Common myeloid progenitor, CD34-positive (primary cell): ENCODE measurements around the gene MRPL45.

Source experiments
- CTCF ChIA-PET: fragments of 350-600 bp; sonication (Branson Sonifier 250); formaldehyde crosslinking; loops from one replicate; lab custom pipeline; 2021; ENCODE audit warnings: antibody characterized with exemption; lab: Charles Lee
- POLR2A ChIA-PET: fragments of 350-600 bp; sonication (Branson Sonifier 250); formaldehyde crosslinking; loops from one replicate; lab custom pipeline; 2021; ENCODE audit warnings: antibody characterized with exemption; lab: Charles Lee
- DNase-seq, 3 donors: peaks; one replicate each; pipeline versions ENCODE4 v3.0.0 to v3.0.0-alpha.2; 2013
- H3K27ac ChIP-seq, 2 experiments: 1 replicate in 1 of 2; 2 replicates in 1 of 2; pipeline ENCODE4 v1.7.0; 2013; ENCODE audit warnings: inconsistent platforms in 2 of 2, low read length in 2 of 2, mild to moderate bottlenecking in 2 of 2, low read depth in 1 of 2, moderate library complexity in 1 of 2; ENCODE audit not compliant: severe bottlenecking in 2 of 2, insufficient read depth in 1 of 2, poor library complexity in 1 of 2
- H3K27me3 ChIP-seq, 5 experiments: replicated peaks in 2 of 5; 1 replicate in 3 of 5; 2 replicates in 2 of 5; pipeline versions ENCODE4 v1.6.1 to v1.7.0; 2013; ENCODE audit warnings: low read length in 4 of 5, mild to moderate bottlenecking in 2 of 5, moderate library complexity in 2 of 5, inconsistent platforms in 1 of 5; ENCODE audit not compliant: insufficient read depth in 5 of 5, control insufficient read depth in 4 of 5
- H3K36me3 ChIP-seq, 4 experiments: 1 replicate in 2 of 4; 2 replicates in 2 of 4; pipeline versions ENCODE4 v1.6.1 to v1.7.0; 2013; ENCODE audit warnings: low read length in 3 of 4, control low read depth in 1 of 4, mild to moderate bottlenecking in 1 of 4; ENCODE audit not compliant: control insufficient read depth in 4 of 4, insufficient read depth in 4 of 4
- H3K4me1 ChIP-seq, 4 experiments: 1 replicate in 3 of 4; 2 replicates in 1 of 4; pipeline versions ENCODE4 v1.6.1 to v1.7.1; 2013; ENCODE audit warnings: low read length in 3 of 4, mild to moderate bottlenecking in 3 of 4, control low read depth in 1 of 4, inconsistent platforms in 1 of 4, moderate library complexity in 1 of 4; ENCODE audit not compliant: control insufficient read depth in 4 of 4, insufficient read depth in 4 of 4; ENCODE audit errors: control extremely low read depth in 1 of 4
- H3K4me3 ChIP-seq, 7 experiments: 1 replicate in 4 of 7; 2 replicates in 3 of 7; pipeline versions ENCODE4 v1.5.1 to v1.7.0; 2013; ENCODE audit warnings: mild to moderate bottlenecking in 7 of 7, low read length in 6 of 7, moderate library complexity in 6 of 7, inconsistent platforms in 2 of 7, low read depth in 2 of 7, control low read depth in 1 of 7; ENCODE audit not compliant: insufficient read depth in 4 of 7, control insufficient read depth in 1 of 7; ENCODE audit errors: extremely low read depth in 1 of 7
- H3K9me3 ChIP-seq, 5 experiments: 1 replicate in 4 of 5; 2 replicates in 1 of 5; pipeline versions ENCODE4 v1.6.1 to v1.7.1; 2013; ENCODE audit warnings: low read length in 4 of 5, mild to moderate bottlenecking in 2 of 5, inconsistent platforms in 1 of 5, low read depth in 1 of 5, moderate library complexity in 1 of 5; ENCODE audit not compliant: control insufficient read depth in 4 of 5, insufficient read depth in 2 of 5; ENCODE audit errors: control extremely low read depth in 1 of 5
- WGBS: methylation state at CpG from one replicate; pipeline ENCODE4 v1.1.5; 2013; ENCODE audit not compliant: insufficient coverage; 5-methylcytosine and 5-hydroxymethylcytosine counted together

MRPL45 gene

DNA sequence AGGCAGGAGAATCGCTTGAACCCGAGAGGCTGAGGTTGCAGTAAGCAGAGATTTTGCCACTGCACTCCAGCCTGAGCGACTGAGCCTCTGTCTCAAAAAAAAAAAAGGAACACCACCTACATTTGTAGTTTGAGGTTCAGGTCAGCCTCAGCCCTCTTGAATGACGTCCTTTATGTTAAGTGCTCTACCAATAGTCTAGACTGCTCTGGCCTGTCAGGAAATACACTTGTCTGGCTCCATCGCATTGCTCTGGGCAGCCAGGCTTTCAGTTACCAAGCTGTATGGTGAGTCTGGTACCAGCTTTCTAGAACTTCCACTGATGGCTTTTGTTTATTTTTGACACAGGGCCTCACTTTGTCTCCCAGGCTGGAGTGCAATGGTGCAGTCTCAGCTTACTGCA, 66.0 kb downstream of the MRPL45 start:
- Histone ChIP-seq H3K4me3 (no peak overlapping the region), H3K36me3 (peaks cover 7 to 39% (median 20%) of the 10 kb centered on the region in 4 experiments), H3K27ac (no peak overlapping the region), H3K9me3 (no peaks in the 10 kb centered on the region), H3K4me1 (no peaks in the 10 kb centered on the region), H3K27me3 (no peaks in the 10 kb centered on the region)
- POLR2A ChIA-PET, result no interaction called here
- WGBS, result 96% methylated on average over 5 of the region's 5 CpGs
- no peak for DNase-seq
- CTCF ChIA-PET, result interaction anchor here (0.8 to 2.7 kb wide), 3 partner anchors 8 to 52 kb away, joined by 4 to 12 read pairs (median 7); no protein-coding TSS in a partner anchor

DNA sequence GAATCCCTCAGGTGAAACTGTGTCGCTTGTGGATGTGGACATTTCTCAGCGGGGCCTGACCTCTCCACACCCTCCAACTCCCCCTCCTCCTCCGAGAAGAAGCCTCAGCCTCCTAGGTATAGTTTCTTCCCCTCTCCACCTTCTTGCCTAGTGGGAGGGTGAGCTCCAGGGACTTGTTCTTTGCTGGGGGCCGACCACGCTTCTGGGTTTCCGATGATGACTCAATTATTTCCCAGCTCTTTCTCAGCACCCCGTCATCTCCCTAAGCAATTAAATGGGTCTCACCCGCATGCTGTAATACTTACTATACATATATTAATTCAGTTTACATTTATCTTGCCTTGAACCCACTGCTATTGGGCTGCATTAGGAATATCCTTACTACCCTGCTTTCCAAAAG, 67.8 kb downstream of the MRPL45 start:
- Histone ChIP-seq H3K27ac (no peak overlapping the region), H3K27me3 (no peaks in the 10 kb centered on the region), H3K4me1 (no peaks in the 10 kb centered on the region), H3K36me3 (peaks cover 12 to 51% (median 29%) of the 10 kb centered on the region in 4 experiments), H3K9me3 (no peaks in the 10 kb centered on the region), H3K4me3 (no peak overlapping the region)
- ChIA-PET POLR2A (no interaction called here), CTCF (interaction anchor here (1.1 to 2.8 kb wide), 5 partner anchors 10 to 50 kb away, joined by 3 to 12 read pairs (median 7); no protein-coding TSS in a partner anchor)
- 93% methylated on average over 5 of the region's 8 CpGs for WGBS
- no peak for DNase-seq

DNA sequence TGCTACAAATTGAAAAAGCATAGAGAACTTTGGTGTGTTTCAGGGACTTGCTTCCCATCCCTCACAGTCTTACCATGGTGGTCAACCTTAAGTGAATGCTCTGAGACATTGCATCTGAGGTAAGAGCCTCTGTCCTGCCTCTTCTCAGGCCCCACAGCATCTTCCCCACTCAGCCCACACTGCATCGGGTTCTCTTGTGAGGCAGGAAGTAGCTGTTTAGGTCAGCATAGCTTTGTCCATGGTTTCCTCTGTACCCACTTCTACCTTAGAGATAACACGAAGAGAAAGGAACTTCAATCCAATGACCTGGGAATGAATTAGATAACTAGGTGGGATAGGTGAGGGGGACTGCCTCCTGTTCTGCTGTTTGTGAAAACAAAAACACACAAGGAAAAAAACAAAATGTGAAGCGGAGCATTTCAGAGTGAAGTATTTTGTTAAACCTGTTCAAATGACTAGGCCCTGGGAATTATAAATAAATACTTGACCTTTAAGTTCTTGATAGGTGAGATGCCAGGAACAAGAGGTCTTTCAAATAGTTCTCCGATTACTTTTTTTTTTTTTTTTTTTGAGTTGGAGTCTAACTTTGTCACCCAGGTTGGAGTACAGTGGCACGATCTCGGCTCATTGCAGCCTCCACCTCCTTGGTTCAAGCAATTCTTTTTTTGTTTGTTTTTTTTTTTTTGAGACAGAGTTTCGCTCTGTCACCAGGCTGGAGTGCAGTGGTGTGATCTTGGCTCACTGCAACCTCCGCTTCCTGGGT, 72.3 kb downstream of the MRPL45 start:
- H3K4me3 ChIP-seq, result no peak overlapping the region
- H3K27me3 ChIP-seq, result no peaks in the 10 kb centered on the region
- WGBS, result 100% methylated on average over 1 of the region's 8 CpGs
- H3K36me3 ChIP-seq, result peaks cover 14 to 63% (median 36%) of the 10 kb centered on the region in 4 experiments
- ChIA-PET POLR2A (no interaction called here), CTCF (interaction anchor here (2.1 to 3.0 kb wide), 2 partner anchors 20 kb away, joined by 5 to 14 read pairs; no protein-coding TSS in a partner anchor)
- no peak for DNase-seq
- H3K9me3 ChIP-seq, result no peaks in the 10 kb centered on the region
- no peaks in the 10 kb centered on the region for H3K4me1 ChIP-seq
- no peak overlapping the region for H3K27ac ChIP-seq
